Effector memory CD4-positive, alpha-beta T cell (primary cell): Measurements from ENCODE around the gene RNASEH1.

Source experiments
- DNase-seq, 3 donors: peaks; one replicate each; pipeline ENCODE4 v3.0.0-alpha.2; 2020
- H3K27ac ChIP-seq: 2 replicates; pipeline ENCODE4 v1.7.0; 2013; ENCODE audit warnings: mild to moderate bottlenecking, low read length, moderate library complexity; ENCODE audit not compliant: insufficient read depth, poor library complexity, severe bottlenecking
- H3K27me3 ChIP-seq: replicated peaks from 2 replicates; pipeline ENCODE4 v1.7.0; 2013; ENCODE audit warnings: mild to moderate bottlenecking, low read length; ENCODE audit not compliant: insufficient read depth, control insufficient read depth, poor library complexity, severe bottlenecking
- H3K36me3 ChIP-seq: 2 replicates; pipeline ENCODE4 v1.7.0; 2013; ENCODE audit warnings: mild to moderate bottlenecking, low read length, moderate library complexity; ENCODE audit not compliant: control insufficient read depth, insufficient read depth
- H3K4me1 ChIP-seq: 2 replicates; pipeline ENCODE4 v1.7.0; 2013; ENCODE audit warnings: low read length, mild to moderate bottlenecking; ENCODE audit not compliant: control insufficient read depth, insufficient read depth, poor library complexity, severe bottlenecking
- H3K4me3 ChIP-seq: 2 replicates; pipeline ENCODE4 v1.7.0; 2013; ENCODE audit warnings: low read length, low read depth, mild to moderate bottlenecking; ENCODE audit not compliant: insufficient read depth, poor library complexity, severe bottlenecking
- H3K9me3 ChIP-seq: 2 replicates; pipeline ENCODE4 v1.7.0; 2013; ENCODE audit warnings: mild to moderate bottlenecking, low read length, moderate library complexity; ENCODE audit not compliant: control insufficient read depth

The RNASEH1 gene

DNA sequence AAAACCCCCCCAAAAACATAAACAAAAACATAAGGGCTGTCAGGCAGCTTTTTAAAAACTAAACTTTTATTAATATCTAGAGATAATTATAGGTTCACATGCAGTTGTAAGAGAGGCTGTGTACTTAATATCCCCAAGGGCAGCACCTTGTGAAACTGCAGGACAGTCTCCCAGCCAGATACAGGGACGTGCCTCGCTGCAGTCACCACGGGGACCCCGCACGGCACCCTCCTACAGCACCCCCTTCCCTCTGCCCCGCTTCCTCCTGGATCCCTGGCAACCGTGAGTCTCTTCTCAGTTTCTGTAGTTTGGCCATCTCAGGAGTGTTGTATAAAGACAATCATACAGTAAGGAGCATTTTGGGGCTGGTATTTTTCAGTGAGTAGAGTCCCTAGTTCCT lies 30.0 kb upstream of the RNASEH1 start:
- Histone ChIP-seq H3K9me3 (no peaks in the 10 kb centered on the region), H3K4me3 (no peak overlapping the region), H3K36me3 (peaks cover 16% of the 10 kb centered on the region), H3K27me3 (no peaks in the 10 kb centered on the region), H3K4me1 (no peaks in the 10 kb centered on the region), H3K27ac (no peak overlapping the region)
- DNase-seq, result no peak

GRCh38 chr2:3587432-3587831 lies 29.3 kb upstream of the RNASEH1 start:
- Histone ChIP-seq H3K4me3 (no peak overlapping the region), H3K27ac (no peak overlapping the region), H3K9me3 (no peaks in the 10 kb centered on the region), H3K36me3 (peaks cover 16% of the 10 kb centered on the region), H3K4me1 (no peaks in the 10 kb centered on the region), H3K27me3 (no peaks in the 10 kb centered on the region)
- DNase-seq, result no peak

DNA sequence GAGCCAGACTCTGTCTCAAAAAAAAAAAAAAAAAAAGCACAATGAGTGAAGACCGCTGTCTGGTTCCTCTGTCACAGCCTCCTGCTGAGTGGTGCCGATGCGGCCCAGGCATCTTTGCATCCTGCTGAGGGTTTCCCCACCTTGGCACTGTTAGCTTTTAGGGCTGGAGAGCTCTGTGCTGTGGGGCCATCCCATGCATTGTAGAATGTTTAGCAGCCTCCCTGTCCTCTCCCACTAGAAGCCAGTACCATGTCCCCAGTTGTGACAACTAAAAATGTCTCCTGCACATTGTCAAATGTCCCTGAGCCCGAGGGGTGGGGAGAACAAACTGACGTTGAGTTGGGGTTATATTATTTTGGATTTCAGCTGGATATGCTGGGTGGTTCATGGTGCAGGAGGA lies 28.9 kb upstream of the RNASEH1 start:
- peaks cover 20% of the 10 kb centered on the region for H3K36me3 ChIP-seq
- no peak for DNase-seq
- H3K27ac ChIP-seq, result no peak overlapping the region
- H3K4me3 ChIP-seq, result no peak overlapping the region
- H3K4me1 ChIP-seq, result no peaks in the 10 kb centered on the region
- no peaks in the 10 kb centered on the region for H3K9me3 ChIP-seq
- no peaks in the 10 kb centered on the region for H3K27me3 ChIP-seq

GRCh38 chr2:3586220-3586619 lies 28.1 kb upstream of the RNASEH1 start:
- Histone ChIP-seq H3K4me3 (no peak overlapping the region), H3K36me3 (peaks cover 28% of the 10 kb centered on the region), H3K9me3 (no peaks in the 10 kb centered on the region), H3K4me1 (no peaks in the 10 kb centered on the region), H3K27me3 (no peaks in the 10 kb centered on the region), H3K27ac (no peak overlapping the region)
- DNase-seq, result no peak

- Histone ChIP-seq H3K4me3 (no peak overlapping the region), H3K27ac (no peak overlapping the region), H3K36me3 (peaks cover 36% of the 10 kb centered on the region), H3K4me1 (no peaks in the 10 kb centered on the region), H3K27me3 (no peaks in the 10 kb centered on the region), H3K9me3 (no peaks in the 10 kb centered on the region)
- no peak for DNase-seq
These were observed 27.4 kb upstream of the RNASEH1 start for GRCh38 chr2:3585261-3586109.

DNA sequence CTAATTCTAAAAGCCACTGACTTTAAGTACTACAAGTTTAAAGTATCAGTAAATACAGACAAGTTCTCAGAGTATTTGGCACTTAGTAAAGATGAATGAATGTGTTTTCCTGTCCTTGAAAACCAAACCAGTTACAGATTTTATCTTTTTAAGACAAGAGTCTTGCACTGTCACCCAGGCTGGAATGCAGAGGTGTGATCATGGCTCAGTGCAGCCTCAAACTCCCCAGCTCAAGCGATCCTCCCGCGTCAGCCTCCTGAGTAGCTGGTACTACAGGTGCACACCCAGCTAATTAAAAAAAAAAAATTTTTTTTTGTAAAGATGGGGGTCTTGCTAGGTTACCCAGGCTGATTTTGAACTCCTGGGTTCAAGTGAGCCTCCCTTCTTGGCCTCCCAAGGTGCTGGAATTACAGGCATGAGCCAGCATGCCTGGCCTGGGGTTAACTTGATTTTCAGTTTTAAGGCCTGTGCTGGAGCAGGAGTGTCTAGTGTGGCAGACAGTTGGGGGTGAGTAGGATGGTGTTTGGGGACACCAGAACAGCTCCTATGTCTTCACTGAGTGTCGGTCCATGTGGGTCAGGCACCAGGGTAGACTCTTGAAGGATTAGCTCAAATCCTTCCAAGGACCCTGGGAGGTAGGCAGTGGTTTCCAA lies 26.6 kb upstream of the RNASEH1 start:
- DNase-seq, result no peak
- no peak overlapping the region for H3K27ac ChIP-seq
- H3K36me3 ChIP-seq, result peaks cover 43% of the 10 kb centered on the region
- H3K27me3 ChIP-seq, result no peaks in the 10 kb centered on the region
- no peaks in the 10 kb centered on the region for H3K4me1 ChIP-seq
- no peaks in the 10 kb centered on the region for H3K9me3 ChIP-seq
- H3K4me3 ChIP-seq, result no peak overlapping the region

DNA sequence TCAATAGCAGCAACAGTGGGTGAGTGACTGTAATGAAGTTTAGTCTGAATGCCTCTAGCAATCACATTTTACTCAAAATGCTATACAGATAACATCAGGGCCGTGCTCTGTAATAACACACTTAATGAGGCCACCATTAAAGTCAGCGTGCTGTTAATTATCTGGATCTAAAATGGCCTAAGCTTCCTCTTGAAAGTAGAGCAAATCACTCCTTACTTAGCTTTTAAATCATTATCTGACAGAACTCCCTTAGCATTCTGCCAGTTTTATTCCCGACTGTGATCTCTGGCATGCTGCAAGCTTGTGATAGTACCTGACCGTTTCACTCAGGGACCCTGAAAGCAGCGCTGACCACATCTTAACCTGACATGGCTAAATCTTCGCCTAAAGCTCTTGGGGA lies 25.9 kb upstream of the RNASEH1 start:
- no peak overlapping the region for H3K27ac ChIP-seq
- H3K4me1 ChIP-seq, result no peaks in the 10 kb centered on the region
- peaks cover 50% of the 10 kb centered on the region for H3K36me3 ChIP-seq
- H3K27me3 ChIP-seq, result no peaks in the 10 kb centered on the region
- H3K9me3 ChIP-seq, result no peaks in the 10 kb centered on the region
- no peak overlapping the region for H3K4me3 ChIP-seq
- DNase-seq, result no peak

- no peaks in the 10 kb centered on the region for H3K9me3 ChIP-seq
- no peak for DNase-seq
- H3K4me3 ChIP-seq, result no peak overlapping the region
- H3K27ac ChIP-seq, result no peak overlapping the region
- no peaks in the 10 kb centered on the region for H3K27me3 ChIP-seq
- H3K36me3 ChIP-seq, result peaks cover 73% of the 10 kb centered on the region
- H3K4me1 ChIP-seq, result peaks cover 3% of the 10 kb centered on the region
These were observed 23.5 kb upstream of the RNASEH1 start for GRCh38 chr2:3581367-3582262.

DNA sequence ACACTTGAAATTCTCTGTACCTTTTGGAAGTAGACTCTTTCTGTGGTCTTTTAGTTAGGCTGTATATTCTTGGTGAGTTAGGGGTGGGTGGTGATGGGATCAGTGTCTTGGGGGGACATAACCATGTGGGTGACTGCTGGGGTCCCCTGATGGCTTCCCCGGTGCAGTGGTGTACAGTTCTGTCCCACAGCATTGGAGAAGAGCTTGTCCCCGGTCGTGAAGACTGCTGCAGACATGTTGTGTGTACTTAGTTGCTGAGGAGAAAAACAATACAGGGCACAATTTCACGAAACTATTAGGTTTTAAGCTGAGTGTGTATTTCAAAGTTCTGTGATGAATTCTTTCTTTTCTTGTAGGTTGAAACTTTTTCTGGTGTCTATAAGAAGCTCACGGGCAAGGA lies 22.3 kb upstream of the RNASEH1 start:
- no peak for DNase-seq
- H3K36me3 ChIP-seq, result peaks cover 71% of the 10 kb centered on the region
- H3K9me3 ChIP-seq, result no peaks in the 10 kb centered on the region
- peaks cover 7% of the 10 kb centered on the region for H3K4me1 ChIP-seq
- no peak overlapping the region for H3K4me3 ChIP-seq
- H3K27ac ChIP-seq, result no peak overlapping the region
- no peaks in the 10 kb centered on the region for H3K27me3 ChIP-seq
